OCI-LY1 (cell line): Measurements from ENCODE around the gene PC.

Source experiments
- H2AFZ ChIP-seq: fragments of 200-600 bp; sonication (generic), shearing (Covaris generic); 2 replicates; pipeline ENCODE4 v1.6.0; 2014; ENCODE audit warnings: antibody characterized with exemption, mild to moderate bottlenecking, low read length
- H3F3A ChIP-seq: fragments of 200-600 bp; sonication (generic), shearing (Covaris generic); 2 replicates; pipeline ENCODE4 v1.6.0; 2014; ENCODE audit warnings: mild to moderate bottlenecking, antibody characterized with exemption, low read length, moderate library complexity; ENCODE audit not compliant: insufficient read depth
- H3K27ac ChIP-seq: fragments of 200-600 bp; sonication (generic); 2 replicates; pipeline ENCODE4 v1.5.1; 2014; ENCODE audit warnings: low read length, mixed run types, mild to moderate bottlenecking, low read depth; ENCODE audit not compliant: poor library complexity, severe bottlenecking
- H3K27me3 ChIP-seq: fragments of 200-600 bp; sonication (generic); 2 replicates; pipeline ENCODE4 v1.6.0; 2014; ENCODE audit warnings: antibody characterized with exemption, mild to moderate bottlenecking, low read length, moderate library complexity; ENCODE audit not compliant: insufficient read depth
- H3K36me3 ChIP-seq: fragments of 200-600 bp; sonication (generic); 2 replicates; pipeline ENCODE4 v1.6.1; 2014; ENCODE audit warnings: mild to moderate bottlenecking, antibody characterized with exemption, low read length, moderate library complexity, mixed read lengths; ENCODE audit not compliant: insufficient read depth
- H3K4me1 ChIP-seq: fragments of 200-600 bp; sonication (generic); 2 replicates; pipeline ENCODE4 v1.5.1; 2014; ENCODE audit warnings: mild to moderate bottlenecking, low read length, moderate library complexity; ENCODE audit not compliant: insufficient read depth, severe bottlenecking
- H3K4me2 ChIP-seq: fragments of 200-600 bp; sonication (generic), shearing (Covaris generic); 2 replicates; pipeline ENCODE4 v1.6.1; 2014; ENCODE audit warnings: low read length
- H3K4me3 ChIP-seq: fragments of 200-600 bp; sonication (generic); 2 replicates; pipeline ENCODE4 v1.5.1; 2014; ENCODE audit warnings: low read length, low read depth, mild to moderate bottlenecking, mixed read lengths; ENCODE audit not compliant: poor library complexity, severe bottlenecking
- H3K79me2 ChIP-seq: fragments of 200-600 bp; shearing (Covaris generic); 2 replicates; pipeline ENCODE4 v1.6.1; 2016; ENCODE audit warnings: mixed run types, low read length, mixed read lengths; ENCODE audit not compliant: insufficient read depth
- H3K9ac ChIP-seq: fragments of 200-600 bp; sonication (generic), shearing (Covaris generic); 2 replicates; pipeline ENCODE4 v1.6.1; 2014; ENCODE audit warnings: mild to moderate bottlenecking, low read length, mixed read lengths
- H3K9me2 ChIP-seq: fragments of 200-600 bp; sonication (generic), shearing (Covaris generic); 2 replicates; pipeline ENCODE4 v1.6.1; 2014; ENCODE audit warnings: low read depth, mild to moderate bottlenecking, low read length, mixed read lengths
- H3K9me3 ChIP-seq: fragments of 200-600 bp; shearing (Covaris generic); 2 replicates; pipeline ENCODE4 v1.6.1; 2014; ENCODE audit warnings: low read length, mixed read lengths
- H4K20me1 ChIP-seq: fragments of 200-600 bp; sonication (generic), shearing (Covaris generic); 2 replicates; pipeline ENCODE4 v1.6.0; 2016; ENCODE audit warnings: mild to moderate bottlenecking, low read length; ENCODE audit not compliant: insufficient read depth
- CTCF ChIP-seq: fragments of 200-600 bp; sonication (generic), shearing (Covaris generic); IDR thresholded peaks from 2 replicates; pipeline ENCODE4 v1.5.1; 2017; ENCODE audit warnings: mild to moderate bottlenecking, antibody characterized with exemption, low read length, moderate library complexity, mixed read lengths
- EZH2 ChIP-seq: fragments of 200-600 bp; sonication (generic), shearing (Covaris generic); IDR thresholded peaks from 2 replicates; pipeline ENCODE4 v1.8.0; 2017; ENCODE audit warnings: borderline replicate concordance, mixed run types, mild to moderate bottlenecking, antibody characterized with exemption, low read length, moderate library complexity, mixed read lengths

Gene PC

GRCh38 chr11:66987158-66987620, 29.0 kb upstream of the PC start:
- Histone ChIP-seq H3K79me2 (no peaks in the 10 kb centered on the region), H3K9ac (no peak overlapping the region), H4K20me1 (no peaks in the 10 kb centered on the region), H3K9me3 (no peaks in the 10 kb centered on the region), H3F3A (no peaks in the 10 kb centered on the region), H3K4me1 (no peaks in the 10 kb centered on the region), H3K27me3 (peaks cover 17% of the 10 kb centered on the region; the same call in 1 of the 2 replicates), H3K4me2 (no peak overlapping the region), H3K36me3 (no peaks in the 10 kb centered on the region), H3K4me3 (no peak overlapping the region), H2AFZ (no peak overlapping the region), H3K27ac (no peak overlapping the region), H3K9me2 (no peaks in the 10 kb centered on the region)
- no peak for TF ChIP-seq EZH2
- TF ChIP-seq CTCF: no peak

- Histone ChIP-seq H3K36me3 (no peaks in the 10 kb centered on the region), H3K4me2 (no peak overlapping the region), H3K9ac (no peak overlapping the region), H3K4me1 (no peaks in the 10 kb centered on the region), H3K79me2 (no peaks in the 10 kb centered on the region), H3K9me3 (no peaks in the 10 kb centered on the region), H3K4me3 (no peak overlapping the region), H2AFZ (no peak overlapping the region), H3F3A (no peaks in the 10 kb centered on the region), H4K20me1 (no peaks in the 10 kb centered on the region), H3K9me2 (no peaks in the 10 kb centered on the region), H3K27ac (no peak overlapping the region), H3K27me3 (peaks cover 17% of the 10 kb centered on the region; the same call in 1 of the 2 replicates)
- no peak for TF ChIP-seq EZH2
Measured at GRCh38 chr11:66986178-66986545, 28.0 kb upstream of the PC start.

- Histone ChIP-seq H4K20me1 (no peaks in the 10 kb centered on the region), H3K9me2 (no peaks in the 10 kb centered on the region), H3K36me3 (no peaks in the 10 kb centered on the region), H3K9me3 (no peaks in the 10 kb centered on the region), H3K79me2 (no peaks in the 10 kb centered on the region), H3F3A (no peaks in the 10 kb centered on the region), H3K27ac (no peak overlapping the region), H2AFZ (no peak overlapping the region), H3K9ac (no peak overlapping the region), H3K4me2 (no peak overlapping the region), H3K4me3 (no peak overlapping the region), H3K27me3 (peaks cover 17% of the 10 kb centered on the region; the same call in 1 of the 2 replicates), H3K4me1 (no peaks in the 10 kb centered on the region)
- TF ChIP-seq CTCF: no peak
- no peak for TF ChIP-seq EZH2
Measured at GRCh38 chr11:66985508-66986177, 27.5 kb upstream of the PC start.
